COLO668 (cell line): ENCODE results near the gene FAS.

Experiments used
- DNase-seq: peaks from one replicate; lab custom pipeline; 2025; ENCODE audit not compliant: unreplicated experiment; lab: John Stamatoyannopoulos, UW

FAS gene

DNA sequence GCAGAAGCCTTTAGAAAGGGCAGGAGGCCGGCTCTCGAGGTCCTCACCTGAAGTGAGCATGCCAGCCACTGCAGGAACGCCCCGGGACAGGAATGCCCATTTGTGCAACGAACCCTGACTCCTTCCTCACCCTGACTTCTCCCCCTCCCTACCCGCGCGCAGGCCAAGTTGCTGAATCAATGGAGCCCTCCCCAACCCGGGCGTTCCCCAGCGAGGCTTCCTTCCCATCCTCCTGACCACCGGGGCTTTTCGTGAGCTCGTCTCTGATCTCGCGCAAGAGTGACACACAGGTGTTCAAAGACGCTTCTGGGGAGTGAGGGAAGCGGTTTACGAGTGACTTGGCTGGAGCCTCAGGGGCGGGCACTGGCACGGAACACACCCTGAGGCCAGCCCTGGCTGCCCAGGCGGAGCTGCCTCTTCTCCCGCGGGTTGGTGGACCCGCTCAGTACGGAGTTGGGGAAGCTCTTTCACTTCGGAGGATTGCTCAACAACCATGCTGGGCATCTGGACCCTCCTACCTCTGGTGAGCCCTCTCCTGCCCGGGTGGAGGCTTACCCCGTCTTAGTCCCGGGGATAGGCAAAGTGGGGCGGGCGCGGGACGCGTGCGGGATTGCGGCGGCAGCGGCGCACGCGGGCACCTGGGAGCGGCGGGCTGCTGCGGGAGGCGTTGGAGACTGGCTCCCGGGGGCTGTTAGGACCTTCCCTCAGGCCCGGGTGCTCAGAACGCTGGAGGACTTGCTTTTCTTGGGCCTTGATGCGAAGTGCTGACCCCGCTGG is at the start of gene FAS:
TSS of gene FAS (plus strand) at position 415 of the 777 bp plus-strand sequence. CDS start at position 494, 79 bp downstream.
- peak; percentile 43 for DNase-seq

DNA sequence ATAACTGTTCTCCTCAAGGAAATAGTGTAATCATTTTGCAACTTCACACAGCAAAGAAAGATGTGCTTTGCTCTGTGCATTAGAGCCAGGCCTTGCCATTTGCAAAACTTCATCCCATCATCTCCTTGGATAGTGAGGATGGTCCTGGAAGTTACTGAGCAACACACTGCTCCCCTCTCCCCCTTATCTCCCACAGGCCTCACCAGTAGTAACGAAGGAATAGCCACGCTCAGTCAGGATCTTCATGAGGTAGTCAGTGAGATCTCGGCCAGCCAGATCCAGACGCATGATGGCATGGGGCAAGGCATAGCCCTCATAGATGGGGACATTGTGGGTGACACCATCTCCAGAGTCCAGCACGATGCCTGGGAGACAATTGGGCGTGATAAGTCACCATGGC is 49.6 kb upstream of the FAS start:
- no peak for DNase-seq

DNA sequence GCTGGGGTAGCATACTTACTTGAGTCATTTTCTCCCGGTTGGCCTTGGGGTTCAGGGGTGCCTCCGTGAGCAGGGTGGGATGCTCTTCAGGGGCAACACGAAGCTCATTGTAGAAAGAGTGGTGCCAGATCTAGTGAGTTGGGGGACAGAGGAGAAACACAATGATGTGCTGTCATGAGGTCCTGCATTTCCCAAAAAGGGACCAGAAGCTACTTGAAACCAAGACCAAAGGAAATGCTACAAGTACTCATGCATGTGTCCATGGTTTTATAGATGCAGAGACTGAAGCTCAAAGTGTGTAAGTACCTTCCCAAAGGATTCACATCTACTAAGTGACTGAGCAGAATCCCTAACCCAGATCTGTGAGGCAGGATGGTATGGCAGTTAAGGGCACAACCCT is 46.8 kb upstream of the FAS start:
- no peak for DNase-seq

DNA sequence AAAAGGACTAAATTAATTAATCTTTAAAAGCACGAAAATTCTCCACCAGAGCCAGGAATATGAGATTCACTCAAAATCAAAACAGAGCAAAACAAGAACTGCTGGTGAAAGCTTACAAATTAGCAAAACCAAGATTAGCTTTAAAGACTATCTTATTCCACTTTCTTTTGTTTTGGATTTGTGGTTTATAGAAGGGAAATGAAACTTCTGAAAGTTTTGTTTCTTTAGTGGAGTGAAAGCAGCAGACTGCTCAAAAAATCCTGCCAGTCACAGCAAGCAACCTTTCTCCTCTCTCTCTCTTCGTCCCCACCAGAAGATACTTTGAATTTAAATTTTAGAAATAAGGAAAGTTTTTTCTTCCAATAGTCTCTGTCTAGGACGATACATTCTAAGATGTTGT is 45.8 kb upstream of the FAS start:
- no peak for DNase-seq

GRCh38 chr10:88946200-88946599 is 44.4 kb upstream of the FAS start:
- no peak for DNase-seq

GRCh38 chr10:88946965-88947590 is 43.5 kb upstream of the FAS start:
- DNase-seq, result no peak

GRCh38 chr10:88949051-88949450 is 41.5 kb upstream of the FAS start:
- DNase-seq, result no peak

GRCh38 chr10:88949912-88950837 is 40.4 kb upstream of the FAS start:
- no peak for DNase-seq

DNA sequence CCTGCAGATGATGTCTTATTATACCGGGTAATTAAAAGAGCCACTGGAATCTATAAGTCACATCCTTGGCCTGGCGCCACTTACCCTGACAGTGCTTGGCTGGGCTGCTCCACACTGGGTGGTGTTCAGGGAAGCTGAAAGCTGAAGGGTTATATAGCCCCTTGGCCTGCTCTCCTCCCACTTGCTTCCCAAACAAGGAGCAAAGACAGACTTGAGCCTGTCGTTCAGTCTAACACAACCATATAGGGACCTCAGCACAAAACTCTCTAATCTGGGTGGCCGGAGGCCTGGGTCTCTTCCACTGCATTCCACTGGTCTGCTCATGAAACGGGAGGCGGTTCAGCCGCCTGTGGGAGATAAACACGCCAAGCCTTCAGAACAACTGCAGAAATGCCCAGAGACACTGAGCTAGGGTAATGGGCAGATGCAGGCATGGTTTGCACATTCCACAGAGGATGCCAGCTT is 37.9 kb upstream of the FAS start, which contains the start of gene ACTA2:
TSS of gene ACTA2 (minus strand) at position 127 of the 465 bp plus-strand sequence. CDS start 3,843 bp downstream, outside the sequence.
- no peak for DNase-seq

DNA sequence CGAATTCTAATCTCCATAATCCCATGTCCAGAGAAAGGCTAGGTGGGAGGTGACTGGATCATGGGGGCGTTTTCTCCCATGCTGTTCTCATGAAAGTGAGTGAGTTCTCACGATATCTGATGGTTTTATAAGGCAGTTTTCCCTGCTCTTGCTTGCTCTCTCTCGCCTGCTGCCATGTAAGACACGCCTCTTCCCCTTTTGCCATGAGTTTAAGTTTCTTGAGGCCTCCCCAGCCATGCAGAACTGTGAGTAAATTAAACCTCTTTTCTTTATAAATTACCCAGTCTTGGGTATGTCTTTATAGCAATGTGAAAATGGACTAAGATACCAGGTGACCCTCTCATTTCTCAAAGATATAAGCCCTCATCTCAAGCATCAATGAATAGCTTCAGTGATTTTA is 36.9 kb upstream of the FAS start:
- DNase-seq, result no peak

GRCh38 chr10:88954458-88955083 is 36.0 kb upstream of the FAS start:
- DNase-seq, result no peak

DNA sequence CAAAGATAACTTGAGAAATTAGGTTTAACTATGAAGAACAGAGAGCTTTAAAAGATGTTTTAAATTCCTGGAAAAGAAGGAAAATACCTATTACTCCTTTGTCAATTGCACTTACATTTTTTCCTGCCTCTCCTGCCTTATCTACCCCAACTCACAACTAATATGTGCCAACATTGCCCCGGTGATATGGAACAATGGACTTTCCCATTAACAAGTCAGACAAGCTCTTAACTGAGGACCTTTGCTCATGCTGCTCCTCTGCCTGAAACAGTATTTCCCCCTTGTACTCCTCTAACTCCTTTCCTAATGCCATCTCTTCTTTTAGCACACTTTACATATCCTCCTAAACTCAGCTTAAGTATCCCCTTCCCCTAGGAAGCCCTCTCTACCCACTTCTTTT is 33.2 kb upstream of the FAS start:
- no peak for DNase-seq

- DNase-seq, result no peak
These were observed 31.9 kb upstream of the FAS start for GRCh38 chr10:88958721-88959120.

DNA sequence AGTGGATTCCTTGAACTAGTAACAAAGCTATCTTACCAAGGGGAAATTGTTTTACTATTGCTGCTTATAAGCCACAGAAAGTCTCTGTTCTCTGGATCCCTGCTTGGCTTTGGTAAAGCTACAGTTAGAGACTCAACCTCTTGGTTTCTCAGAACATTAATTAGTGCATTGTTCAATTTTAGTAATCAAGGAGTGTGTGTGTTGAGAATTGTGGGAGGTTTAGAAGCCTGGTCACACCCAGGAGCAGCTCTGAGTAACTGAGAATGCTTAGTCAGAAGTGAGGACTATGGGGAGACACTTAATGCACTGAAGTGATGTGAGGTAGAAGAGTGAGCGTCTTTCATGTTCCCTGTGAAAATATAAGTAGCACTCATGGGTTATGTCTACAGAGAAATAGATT is 29.8 kb upstream of the FAS start:
- DNase-seq, result no peak

- no peak for DNase-seq
These were observed 29.3 kb upstream of the FAS start for GRCh38 chr10:88961266-88961665.

DNA sequence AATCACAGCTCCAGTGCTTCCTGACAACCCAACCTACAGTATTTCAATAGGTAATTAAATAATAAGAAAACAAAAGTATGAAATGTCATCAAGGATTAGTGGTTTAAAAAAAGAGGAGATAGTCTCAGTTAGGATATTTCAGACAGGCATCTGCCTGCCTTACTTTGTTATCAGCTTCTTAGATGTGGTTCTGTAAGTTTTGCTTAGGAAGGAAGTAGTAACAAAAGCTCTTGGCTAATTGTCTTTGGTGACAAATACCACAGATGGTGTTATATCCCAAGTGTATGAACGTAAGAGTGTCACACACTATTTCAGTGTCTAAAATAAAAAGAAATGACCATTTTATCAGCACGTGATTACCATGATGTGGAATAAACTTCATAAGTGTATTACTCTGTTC is 28.3 kb upstream of the FAS start:
- no peak for DNase-seq

GRCh38 chr10:88963318-88963717 is 27.3 kb upstream of the FAS start:
- DNase-seq, result no peak

GRCh38 chr10:88964360-88964759 is 26.2 kb upstream of the FAS start:
- no peak for DNase-seq

GRCh38 chr10:88964869-88965415 is 25.7 kb upstream of the FAS start:
- DNase-seq, result no peak

- no peak for DNase-seq
These were observed 23.8 kb upstream of the FAS start for GRCh38 chr10:88966797-88967196.

- DNase-seq, result no peak
These were observed 22.2 kb upstream of the FAS start for GRCh38 chr10:88968391-88968790.
